ENCODE results near the gene DIDO1. TPM values are rescaled to one million over a fixed set of nuclear protein-coding genes. Genes with fewer than 3 reads are reported as not detected.

Gene DIDO1
- total RNA-seq, 4 donors from 2014 or later: 64.6 to 143 (median 79.2) TPM

GRCh38 chr20:62968378-62969178, 42.3 kb upstream of the DIDO1 start:
- Histone ChIP-seq H3K27me3 (peaks cover 26% of the 10 kb centered on the region), H3K36me3 (peaks cover under 1% of the 10 kb centered on the region), H3K4me1 (peaks cover 20% of the 10 kb centered on the region), H3K4me3 (no peak overlapping the region), H3K9me3 (no peaks in the 10 kb centered on the region), H3K27ac (no peak overlapping the region)
- TF ChIP-seq POLR2AphosphoS5 (IDR thresholded peaks at IDR 0.05) (no peak), POLR2A (IDR thresholded peaks at IDR 0.05) (no peak), CTCF (IDR thresholded peaks at IDR 0.05) (no peak), EP300 (IDR thresholded peaks at IDR 0.05) (no peak)
- 67% methylated on average over 17 of the region's 21 CpGs for WGBS
- no peak for DNase-seq (ENCODE audit: low spot score in 2 of 2)

DNA sequence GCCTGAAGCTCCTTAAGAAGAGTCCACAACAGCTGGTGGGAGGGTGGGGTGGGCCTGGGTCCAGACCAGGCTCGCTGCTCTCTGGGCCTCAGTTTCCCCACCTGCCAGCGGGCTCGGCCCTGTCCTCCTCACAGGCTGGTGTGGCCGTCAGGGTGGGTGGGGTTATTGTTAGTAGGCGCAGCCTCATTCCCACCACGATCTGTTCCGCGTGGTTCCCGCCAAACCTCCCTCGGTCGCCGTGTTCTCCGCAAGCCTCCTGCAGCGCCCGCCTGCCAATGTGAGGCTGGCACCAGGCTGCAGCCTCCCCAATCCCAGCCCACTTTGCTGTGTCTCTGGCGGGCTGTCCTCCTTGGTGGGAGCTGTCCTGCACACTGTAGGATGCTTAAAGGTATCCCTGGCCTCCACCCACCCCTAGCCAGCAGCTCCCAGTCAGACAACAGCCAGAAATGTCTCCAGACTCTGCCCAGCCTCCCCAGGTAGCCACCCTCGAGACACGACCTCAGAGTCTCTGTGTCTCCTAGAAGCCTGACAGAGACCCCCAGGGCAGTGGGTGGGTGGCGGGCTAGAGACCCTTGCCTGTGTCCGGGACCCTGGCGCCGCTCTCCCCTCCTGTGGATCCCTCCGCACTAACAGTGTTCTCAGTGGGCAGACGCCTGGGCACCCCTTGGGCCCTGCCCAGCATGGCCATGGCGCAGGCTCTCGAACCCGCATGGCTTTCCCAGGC, 41.5 kb upstream of the DIDO1 start:
- 85% methylated on average over 27 of the region's 27 CpGs for WGBS
- TF ChIP-seq EP300 (IDR thresholded peaks at IDR 0.05) (no peak), CTCF (IDR thresholded peaks at IDR 0.05) (no peak), POLR2AphosphoS5 (IDR thresholded peaks at IDR 0.05) (no peak), POLR2A (IDR thresholded peaks at IDR 0.05) (no peak)
- no peak overlapping the region for H3K27ac ChIP-seq
- peaks cover 9% of the 10 kb centered on the region for H3K36me3 ChIP-seq
- peaks cover 18% of the 10 kb centered on the region for H3K27me3 ChIP-seq
- H3K4me3 ChIP-seq: no peak overlapping the region
- no peaks in the 10 kb centered on the region for H3K9me3 ChIP-seq
- no peak for DNase-seq (ENCODE audit: low spot score in 2 of 2)
- H3K4me1 ChIP-seq: peaks cover 15% of the 10 kb centered on the region

DNA sequence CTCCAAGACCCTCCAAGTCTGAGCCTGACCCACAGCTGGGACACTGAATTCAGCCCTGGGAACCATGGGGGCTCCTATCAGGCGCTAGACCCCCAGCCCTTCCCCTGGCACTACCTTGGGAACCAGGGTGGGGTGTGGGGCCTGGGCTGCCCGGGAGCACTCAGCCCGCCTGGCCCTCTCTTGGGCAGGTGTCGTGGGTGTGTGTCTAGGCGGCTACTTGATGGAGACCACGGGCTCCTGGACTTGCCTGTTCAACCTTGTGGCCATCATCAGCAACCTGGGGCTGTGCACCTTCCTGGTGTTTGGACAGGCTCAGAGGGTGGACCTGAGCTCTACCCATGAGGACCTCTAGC, 40.8 kb upstream of the DIDO1 start:
- no peaks in the 10 kb centered on the region for H3K9me3 ChIP-seq
- no peak overlapping the region for H3K27ac ChIP-seq
- TF ChIP-seq POLR2A (IDR thresholded peaks at IDR 0.05) (no peak), CTCF (IDR thresholded peaks at IDR 0.05) (no peak), EP300 (IDR thresholded peaks at IDR 0.05) (no peak), POLR2AphosphoS5 (IDR thresholded peaks at IDR 0.05) (no peak)
- no peak for DNase-seq (ENCODE audit: low spot score in 2 of 2)
- peaks cover 10% of the 10 kb centered on the region for H3K36me3 ChIP-seq
- no peak overlapping the region for H3K4me3 ChIP-seq
- 90% methylated on average over 5 of the region's 6 CpGs for WGBS
- H3K4me1 ChIP-seq: peaks cover 11% of the 10 kb centered on the region
- H3K27me3 ChIP-seq: peaks cover 14% of the 10 kb centered on the region

GRCh38 chr20:62966212-62967148, 40.2 kb upstream of the DIDO1 start:
- Histone ChIP-seq H3K36me3 (peaks cover 10% of the 10 kb centered on the region), H3K9me3 (no peaks in the 10 kb centered on the region)

More at GRCh38 chr20:62966212-62967148, 40.2 kb upstream of the DIDO1 start:
- Histone ChIP-seq H3K4me1 (peaks cover 11% of the 10 kb centered on the region), H3K27me3 (peaks cover 14% of the 10 kb centered on the region), H3K4me3 (no peak overlapping the region), H3K27ac (no peak overlapping the region)
- no peak for DNase-seq (ENCODE audit: low spot score in 2 of 2)
- no peak for TF ChIP-seq POLR2AphosphoS5 (IDR thresholded peaks at IDR 0.05)
- no peak for TF ChIP-seq EP300 (IDR thresholded peaks at IDR 0.05)
- TF ChIP-seq CTCF (IDR thresholded peaks at IDR 0.05): no peak
- no peak for TF ChIP-seq POLR2A (IDR thresholded peaks at IDR 0.05)
- WGBS: 97% methylated on average over 19 of the region's 27 CpGs
